Measurements from ENCODE around the gene PIK3R1. TPM values are rescaled to one million over a fixed set of nuclear protein-coding genes. Genes with fewer than 3 reads are reported as not detected.

PIK3R1 gene
- total RNA-seq, 1 donor = 26.8 TPM

DNA sequence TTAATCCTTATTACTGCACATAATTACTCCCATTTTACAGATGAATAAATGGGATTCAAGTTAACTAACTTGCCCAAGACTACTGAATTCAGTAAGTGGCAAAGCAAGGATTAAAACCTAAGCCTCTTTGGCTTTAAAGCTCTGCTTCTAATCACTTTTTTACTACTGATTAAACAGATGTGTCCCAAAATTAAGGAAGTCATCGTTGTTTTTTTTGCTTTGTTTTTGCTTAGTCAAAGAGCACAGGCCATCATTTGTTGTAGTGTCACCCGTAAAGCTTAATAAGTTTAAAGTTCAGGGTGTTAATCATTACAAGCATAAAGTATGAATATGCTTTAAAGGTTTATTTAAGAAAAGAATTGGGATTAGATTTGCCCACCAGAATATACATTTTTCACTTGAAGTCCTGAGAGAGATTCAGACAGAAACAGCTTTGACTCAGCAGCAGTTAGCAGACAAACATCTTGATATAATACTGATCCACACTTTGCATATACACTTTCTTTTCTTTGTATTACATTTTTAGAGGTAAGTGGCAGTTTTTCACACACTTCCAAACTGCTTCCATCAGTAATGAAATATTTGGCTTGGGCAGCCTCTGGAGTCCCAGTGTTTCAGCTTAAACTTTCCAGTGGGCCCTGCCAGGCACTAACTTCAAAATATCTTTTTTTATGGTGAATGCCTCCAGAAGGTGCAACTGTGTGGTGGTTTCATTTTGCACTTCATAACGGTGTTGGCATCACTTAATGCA lies 52.7 kb downstream of the PIK3R1 start:
- H3K27ac ChIP-seq (ENCODE audit: low read depth, low read length) = no peak overlapping the region
- peak overlapping the region; percentile 61 for H3K4me2 ChIP-seq (ENCODE audit: insufficient read depth, low read length)
- no peaks in the 10 kb centered on the region for H3K27me3 ChIP-seq (ENCODE audit: insufficient read depth, low read length)
- H3K4me1 ChIP-seq (ENCODE audit: insufficient read depth, low read length) = peaks cover 47% of the 10 kb centered on the region
- H3K79me2 ChIP-seq (ENCODE audit: insufficient read depth, low read length) = peaks cover 48% of the 10 kb centered on the region
- peaks cover 10% of the 10 kb centered on the region for H4K20me1 ChIP-seq (ENCODE audit: insufficient read depth, low read length)
- H3K4me3 ChIP-seq (ENCODE audit: insufficient read depth, low read length) = no peak overlapping the region
- no peak for DNase-seq (ENCODE audit: insufficient read length, low spot score, missing footprints)
- no peaks in the 10 kb centered on the region for H3K9me3 ChIP-seq (ENCODE audit: low read depth, low read length)
- TF ChIP-seq, protein P1, sequence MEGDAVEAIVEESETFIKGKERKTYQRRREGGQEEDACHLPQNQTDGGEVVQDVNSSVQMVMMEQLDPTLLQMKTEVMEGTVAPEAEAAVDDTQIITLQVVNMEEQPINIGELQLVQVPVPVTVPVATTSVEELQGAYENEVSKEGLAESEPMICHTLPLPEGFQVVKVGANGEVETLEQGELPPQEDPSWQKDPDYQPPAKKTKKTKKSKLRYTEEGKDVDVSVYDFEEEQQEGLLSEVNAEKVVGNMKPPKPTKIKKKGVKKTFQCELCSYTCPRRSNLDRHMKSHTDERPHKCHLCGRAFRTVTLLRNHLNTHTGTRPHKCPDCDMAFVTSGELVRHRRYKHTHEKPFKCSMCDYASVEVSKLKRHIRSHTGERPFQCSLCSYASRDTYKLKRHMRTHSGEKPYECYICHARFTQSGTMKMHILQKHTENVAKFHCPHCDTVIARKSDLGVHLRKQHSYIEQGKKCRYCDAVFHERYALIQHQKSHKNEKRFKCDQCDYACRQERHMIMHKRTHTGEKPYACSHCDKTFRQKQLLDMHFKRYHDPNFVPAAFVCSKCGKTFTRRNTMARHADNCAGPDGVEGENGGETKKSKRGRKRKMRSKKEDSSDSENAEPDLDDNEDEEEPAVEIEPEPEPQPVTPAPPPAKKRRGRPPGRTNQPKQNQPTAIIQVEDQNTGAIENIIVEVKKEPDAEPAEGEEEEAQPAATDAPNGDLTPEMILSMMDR (IDR thresholded peaks at IDR 0.05; ENCODE audit: extremely low read depth, low read depth, low read length) = no peak
- H2AFZ ChIP-seq (ENCODE audit: low read length) = no peak overlapping the region
- no peaks in the 10 kb centered on the region for H3K36me3 ChIP-seq (ENCODE audit: insufficient read depth, low read length)

- H3K4me3 ChIP-seq (ENCODE audit: insufficient read depth, low read length) = no peak overlapping the region
- no peak overlapping the region for H2AFZ ChIP-seq (ENCODE audit: low read length)
- no peaks in the 10 kb centered on the region for H3K27me3 ChIP-seq (ENCODE audit: insufficient read depth, low read length)
- no peak for DNase-seq (ENCODE audit: insufficient read length, low spot score, missing footprints)
- peaks cover 3% of the 10 kb centered on the region for H3K36me3 ChIP-seq (ENCODE audit: insufficient read depth, low read length)
- no peaks in the 10 kb centered on the region for H3K9me3 ChIP-seq (ENCODE audit: low read depth, low read length)
- H3K79me2 ChIP-seq (ENCODE audit: insufficient read depth, low read length) = peaks cover 48% of the 10 kb centered on the region
- peak overlapping the region; percentile 61 for H3K4me2 ChIP-seq (ENCODE audit: insufficient read depth, low read length)
- H4K20me1 ChIP-seq (ENCODE audit: insufficient read depth, low read length) = peaks cover 10% of the 10 kb centered on the region
- peaks cover 44% of the 10 kb centered on the region for H3K4me1 ChIP-seq (ENCODE audit: insufficient read depth, low read length)
- TF ChIP-seq, protein P1 (IDR thresholded peaks at IDR 0.05; ENCODE audit: extremely low read depth, low read depth, low read length) = no peak
- H3K27ac ChIP-seq (ENCODE audit: low read depth, low read length) = no peak overlapping the region
Observed at GRCh38 chr5:68268852-68269130, 53.2 kb downstream of the PIK3R1 start.

- Histone ChIP-seq H3K27me3 (ENCODE audit: insufficient read depth, low read length) (no peaks in the 10 kb centered on the region), H4K20me1 (ENCODE audit: insufficient read depth, low read length) (peaks cover 6% of the 10 kb centered on the region), H2AFZ (ENCODE audit: low read length) (no peak overlapping the region), H3K9me3 (ENCODE audit: low read depth, low read length) (no peaks in the 10 kb centered on the region), H3K4me2 (ENCODE audit: insufficient read depth, low read length) (no peak overlapping the region), H3K4me1 (ENCODE audit: insufficient read depth, low read length) (peaks cover 34% of the 10 kb centered on the region), H3K27ac (ENCODE audit: low read depth, low read length) (no peak overlapping the region), H3K4me3 (ENCODE audit: insufficient read depth, low read length) (no peak overlapping the region), H3K36me3 (ENCODE audit: insufficient read depth, low read length) (peaks cover 3% of the 10 kb centered on the region), H3K79me2 (ENCODE audit: insufficient read depth, low read length) (peaks cover 41% of the 10 kb centered on the region)
- no peak for DNase-seq (ENCODE audit: insufficient read length, low spot score, missing footprints)
- TF ChIP-seq, protein P1 (IDR thresholded peaks at IDR 0.05; ENCODE audit: extremely low read depth, low read depth, low read length) = no peak
Observed at GRCh38 chr5:68269820-68270219, 54.3 kb downstream of the PIK3R1 start.

GRCh38 chr5:68270399-68270975 lies 54.9 kb downstream of the PIK3R1 start:
- no peaks in the 10 kb centered on the region for H3K9me3 ChIP-seq (ENCODE audit: low read depth, low read length)
- H4K20me1 ChIP-seq (ENCODE audit: insufficient read depth, low read length) = peaks cover 5% of the 10 kb centered on the region
- peaks cover 3% of the 10 kb centered on the region for H3K36me3 ChIP-seq (ENCODE audit: insufficient read depth, low read length)
- H3K27me3 ChIP-seq (ENCODE audit: insufficient read depth, low read length) = no peaks in the 10 kb centered on the region
- TF ChIP-seq, protein P1 (IDR thresholded peaks at IDR 0.05; ENCODE audit: extremely low read depth, low read depth, low read length) = no peak
- peaks cover 28% of the 10 kb centered on the region for H3K4me1 ChIP-seq (ENCODE audit: insufficient read depth, low read length)
- no peak overlapping the region for H3K4me2 ChIP-seq (ENCODE audit: insufficient read depth, low read length)
- H3K27ac ChIP-seq (ENCODE audit: low read depth, low read length) = no peak overlapping the region
- DNase-seq (ENCODE audit: insufficient read length, low spot score, missing footprints) = no peak
- H3K79me2 ChIP-seq (ENCODE audit: insufficient read depth, low read length) = peaks cover 35% of the 10 kb centered on the region
- H3K4me3 ChIP-seq (ENCODE audit: insufficient read depth, low read length) = no peak overlapping the region
- no peak overlapping the region for H2AFZ ChIP-seq (ENCODE audit: low read length)
